NT2/D1 (cell line): Measurements from ENCODE around the gene ADIPOR1.
"Not testable (repeated sequence)": the region's sequence is repeated elsewhere in the genome, so short reads cannot be mapped to it uniquely, and the experiment has no call there.

Experiments used
- YY1 ChIP-seq: IDR thresholded peaks from 2 replicates; pipeline ENCODE4 v1.6.1; 2011; ENCODE audit not compliant: insufficient read length, insufficient read depth
- ZNF274 ChIP-seq: IDR thresholded peaks from 2 replicates; pipeline ENCODE4 v1.6.1; 2011; ENCODE audit warnings: mild to moderate bottlenecking, low read depth, low read length

- TF ChIP-seq YY1, ZNF274: not testable (repeated sequence)
Measured at GRCh38 chr1:202986120-202986519, 28.0 kb upstream of the ADIPOR1 start.
